ENCODE results near the gene FBN2. TPM values are rescaled to one million over a fixed set of nuclear protein-coding genes. Genes with fewer than 3 reads are reported as not detected.

FBN2 gene
- total RNA-seq, 1 donor from 2014 or later: not detected

GRCh38 chr5:128213340-128213739, 324.7 kb downstream of the FBN2 start:
- intact Hi-C loops (cut with micrococcal nuclease): loop anchor here (1.0 to 5.0 kb wide), 7 partner anchors 286 to 1639 kb away; no protein-coding TSS in a partner anchor

GRCh38 chr5:128212191-128212806, 325.7 kb downstream of the FBN2 start:
- intact Hi-C loops (cut with micrococcal nuclease): loop anchor here (2.0 to 5.0 kb wide), 3 partner anchors 695 to 1641 kb away; no protein-coding TSS in a partner anchor

GRCh38 chr5:128208436-128208835, 329.6 kb downstream of the FBN2 start:
- intact Hi-C loops (cut with micrococcal nuclease): no loop called here
